GM12864 (cell line): ENCODE measurements around the gene OBSCN.

Source experiments
- DNase-seq: peaks from one replicate; pipeline ENCODE4 v3.0.0-alpha.2; 2011; ENCODE audit warnings: low read depth
- H3K4me3 ChIP-seq: 2 replicates; pipeline ENCODE4 v1.5.1; 2011; ENCODE audit warnings: mild to moderate bottlenecking, low read depth, low read length, control low read depth
- CTCF ChIP-seq: IDR thresholded peaks from 2 replicates; pipeline ENCODE4 v1.5.1; 2011; ENCODE audit warnings: low read depth, mild to moderate bottlenecking, moderate library complexity, low read length, control low read depth, inconsistent platforms; ENCODE audit errors: missing control alignments

The OBSCN gene

GRCh38 chr1:228396770-228397662, 189.2 kb downstream of the OBSCN start:
- H3K4me3 ChIP-seq = no peak overlapping the region
- no peak for DNase-seq
- no peak for TF ChIP-seq CTCF

- TF ChIP-seq CTCF = no peak
- no peak for DNase-seq
- H3K4me3 ChIP-seq = no peak overlapping the region
Measured at GRCh38 chr1:228397966-228398365, 190.1 kb downstream of the OBSCN start.

- no peak overlapping the region for H3K4me3 ChIP-seq
- DNase-seq = no peak
- TF ChIP-seq CTCF = no peak
Measured at GRCh38 chr1:228398741-228399461, 191.1 kb downstream of the OBSCN start.

GRCh38 chr1:228399531-228400236, 191.8 kb downstream of the OBSCN start:
- TF ChIP-seq CTCF = no peak
- no peak for DNase-seq
- H3K4me3 ChIP-seq = no peak overlapping the region

- no peak for DNase-seq
- H3K4me3 ChIP-seq = no peak overlapping the region
- no peak for TF ChIP-seq CTCF
Measured at GRCh38 chr1:228400237-228400651, 192.4 kb downstream of the OBSCN start.

GRCh38 chr1:228400692-228401454, 193.0 kb downstream of the OBSCN start:
- no peak overlapping the region for H3K4me3 ChIP-seq
- no peak for DNase-seq
- TF ChIP-seq CTCF = no peak
